ENCODE data around the gene PLIN1. TPM values are rescaled to one million over a fixed set of nuclear protein-coding genes. Genes with fewer than 3 reads are reported as not detected.

Gene PLIN1
- total and polyA plus RNA-seq, 2 of the 4 experiments (the other 2 are of a cell fraction): under 0.01 to 0.07 TPM

- Histone ChIP-seq H4K20me1 (ENCODE audit: insufficient read depth, low read length) (0 out of 2 replicates have a peak, but pooled peaks cover 3% of the 10 kb centered on the region), H3K23ac (ENCODE audit: low read depth, low read length) (no peak overlapping the region), H4K91ac (ENCODE audit: insufficient read depth, low read depth, low read length) (no peak overlapping the region), H3K4me1 (ENCODE audit: control insufficient read depth, insufficient read depth, low read length) (peaks cover 2% of the 10 kb centered on the region; the same call in 1 of the 2 replicates), H3K9me1 (ENCODE audit: insufficient read depth, low read length) (peaks cover 3% of the 10 kb centered on the region; the same call in 1 of the 2 replicates), H3K27ac (ENCODE audit: insufficient read depth, low read length) (no peak overlapping the region), H3K9ac (ENCODE audit: low read depth, low read length) (no peak overlapping the region), H2BK20ac (ENCODE audit: low read depth, low read length) (no peak overlapping the region), H3K4me3 (ENCODE audit: insufficient read depth, low read depth, low read length) (no peak overlapping the region), H3K4me2 (ENCODE audit: low read depth, low read length) (no peak overlapping the region), H3K18ac (ENCODE audit: low read depth, low read length) (no peak overlapping the region), H2BK15ac (ENCODE audit: low read depth, low read length) (no peak overlapping the region), H3K14ac (replicated peaks; ENCODE audit: low read depth, low read length) (no peak overlapping the region), H3K27me3 (ENCODE audit: control insufficient read depth, insufficient read depth, low read length) (no peaks in the 10 kb centered on the region), H2AFZ (replicated peaks; ENCODE audit: low read length, poor library complexity) (no peak overlapping the region), H2AK9ac (replicated peaks; ENCODE audit: low read depth, low read length, poor library complexity) (no peak overlapping the region), H3K56ac (ENCODE audit: extremely low read depth, insufficient read depth, low read length) (no peak overlapping the region), H2AK5ac (ENCODE audit: low read depth, low read length) (no peak overlapping the region), H2BK120ac (ENCODE audit: low read depth, low read length) (no peak overlapping the region), H4K5ac (ENCODE audit: low read depth, low read length) (no peak overlapping the region), H4K8ac (ENCODE audit: low read depth in 2 of 2, low read length in 2 of 2) (no peak overlapping the region), H3K9me3 (ENCODE audit: control insufficient read depth, insufficient read depth, low read length) (no peaks in the 10 kb centered on the region), H2BK5ac (ENCODE audit: low read depth, low read length, poor library complexity, severe bottlenecking) (no peak overlapping the region), H3K36me3 (ENCODE audit: control insufficient read depth, insufficient read depth, low read length) (peaks cover 37% of the 10 kb centered on the region), H3K79me1 (ENCODE audit: low read depth in 1 of 2, low read length in 2 of 2) (peaks cover 3 to 13% of the 10 kb centered on the region in 2 experiments; a peak in 1 of 4 replicates), H3K4ac (ENCODE audit: low read depth, low read length) (no peak overlapping the region)
- no peak for ATAC-seq (ENCODE audit: low read depth)
- WGBS, 2 experiments (ENCODE audit: extremely low coverage in 2 of 2, insufficient read length in 1 of 2): no CpG with 5 or more reads among the region's 8 CpGs
- dilution Hi-C loops (cut with HindIII; ENCODE audit: low sequenced_read_pairs, unreplicated experiment) (no loop called here), intact Hi-C loops (cut with micrococcal nuclease) (no loop called here), in situ Hi-C loops (cut with MboI; ENCODE audit: low sequenced_read_pairs) (no loop called here)
- no TSS peak for BruUV-seq (replicated peaks)
- TF ChIP-seq SMC3 (IDR thresholded peaks at IDR 0.05; ENCODE audit: low read depth, low read length): no peak
- no peak for TF ChIP-seq CEBPB (IDR thresholded peaks at IDR 0.05; ENCODE audit: low read depth, low read length)
- no peak for TF ChIP-seq MAZ (IDR thresholded peaks at IDR 0.05; ENCODE audit: borderline replicate concordance, low read depth, low read length)
- TF ChIP-seq FOS (IDR thresholded peaks at IDR 0.05; ENCODE audit: low read depth, low read length): no peak
- CTCF ChIA-PET: no interaction called here
- DNase-seq: no peak
- POLR2A ChIA-PET (ENCODE audit: unreplicated experiment): no interaction called here
These were observed 33.5 kb downstream of the PLIN1 start for GRCh38 chr15:89645680-89646079.

Data from IMR-90 (cell line).